Subcutaneous adipose tissue (tissue), 4 donors: ENCODE data around the gene CAB39. TPM values are rescaled to one million over a fixed set of nuclear protein-coding genes. Genes with fewer than 3 reads are reported as not detected.

Experiments used
- total RNA-seq, 4 donors: library from RNA; depleted of rRNA; stranded (reverse); fragments of >200 nt; gene quantifications; one replicate each; pipeline ENCODE4 v1.1.0, GENCODE V29; 2016
- TF ChIP-seq, protein P1 (sequence below): fragments of 450-650 bp; IDR thresholded peaks from one replicate; pipeline ENCODE4 v1.5.1; 2016; ENCODE audit warnings: low read depth, mild to moderate bottlenecking, control low read depth, antibody characterized with exemption, moderate library complexity

Gene CAB39
- total RNA-seq, 4 donors from 2014 or later: 93.8 to 142 (median 107) TPM

DNA sequence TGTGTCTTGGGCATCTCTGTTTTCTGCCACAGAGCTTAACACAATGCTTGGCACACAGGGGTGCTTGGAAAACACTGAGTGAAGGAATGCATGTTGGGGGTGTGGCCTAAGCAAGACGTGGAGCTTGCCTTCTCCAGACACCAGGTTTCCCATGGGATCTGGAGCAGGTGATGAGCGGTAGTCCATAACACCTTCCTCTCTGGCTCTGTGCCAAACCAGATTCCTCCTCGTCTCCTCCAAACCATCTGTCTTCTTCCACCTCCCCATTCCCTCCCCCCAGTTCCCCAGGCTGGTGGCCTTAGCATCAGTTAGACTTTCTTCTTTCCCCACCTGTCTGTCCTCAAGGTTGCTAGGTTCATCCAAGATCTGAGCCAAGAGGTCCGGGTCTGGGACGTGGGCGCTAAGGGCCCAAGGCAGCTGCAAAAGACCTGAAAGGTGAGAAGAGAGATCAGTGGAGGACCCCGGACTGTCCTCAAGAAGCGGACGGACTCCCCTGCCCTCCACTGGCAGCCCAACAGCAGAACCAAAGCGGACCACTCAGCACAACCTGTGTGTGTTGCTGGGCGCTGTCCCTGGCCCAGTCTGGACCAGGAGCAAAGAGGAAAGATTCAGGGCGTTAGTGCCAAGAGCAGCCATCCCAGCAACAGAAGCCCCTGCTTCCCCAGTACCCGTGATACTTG, 150.9 kb downstream of the CAB39 start:
- TF ChIP-seq, protein P1, sequence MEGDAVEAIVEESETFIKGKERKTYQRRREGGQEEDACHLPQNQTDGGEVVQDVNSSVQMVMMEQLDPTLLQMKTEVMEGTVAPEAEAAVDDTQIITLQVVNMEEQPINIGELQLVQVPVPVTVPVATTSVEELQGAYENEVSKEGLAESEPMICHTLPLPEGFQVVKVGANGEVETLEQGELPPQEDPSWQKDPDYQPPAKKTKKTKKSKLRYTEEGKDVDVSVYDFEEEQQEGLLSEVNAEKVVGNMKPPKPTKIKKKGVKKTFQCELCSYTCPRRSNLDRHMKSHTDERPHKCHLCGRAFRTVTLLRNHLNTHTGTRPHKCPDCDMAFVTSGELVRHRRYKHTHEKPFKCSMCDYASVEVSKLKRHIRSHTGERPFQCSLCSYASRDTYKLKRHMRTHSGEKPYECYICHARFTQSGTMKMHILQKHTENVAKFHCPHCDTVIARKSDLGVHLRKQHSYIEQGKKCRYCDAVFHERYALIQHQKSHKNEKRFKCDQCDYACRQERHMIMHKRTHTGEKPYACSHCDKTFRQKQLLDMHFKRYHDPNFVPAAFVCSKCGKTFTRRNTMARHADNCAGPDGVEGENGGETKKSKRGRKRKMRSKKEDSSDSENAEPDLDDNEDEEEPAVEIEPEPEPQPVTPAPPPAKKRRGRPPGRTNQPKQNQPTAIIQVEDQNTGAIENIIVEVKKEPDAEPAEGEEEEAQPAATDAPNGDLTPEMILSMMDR: no peak

DNA sequence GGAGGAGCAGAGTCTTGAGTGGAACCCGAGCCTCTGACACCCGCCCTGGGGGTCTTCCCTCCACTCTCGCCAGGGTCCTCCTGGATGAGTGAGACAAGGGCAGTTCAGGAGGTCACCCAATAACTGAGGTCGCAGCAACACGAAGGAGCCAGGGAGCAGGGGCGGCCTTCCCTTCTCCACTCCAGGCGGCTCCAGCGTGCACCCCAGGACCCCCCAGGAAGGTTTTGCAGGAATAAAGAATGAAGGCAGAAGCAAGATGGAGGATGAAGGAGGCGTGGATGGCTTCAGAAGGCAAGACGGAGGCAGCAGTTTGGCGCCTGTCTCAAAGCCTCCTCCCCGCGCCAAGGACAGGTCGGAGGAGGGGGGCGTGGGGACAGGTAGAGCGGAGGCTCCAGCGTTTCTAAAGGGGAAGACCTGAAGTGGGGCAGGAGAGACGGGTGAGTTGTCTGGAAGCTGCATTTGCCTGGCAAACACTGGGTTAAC, 151.5 kb downstream of the CAB39 start:
- TF ChIP-seq, protein P1: no peak

DNA sequence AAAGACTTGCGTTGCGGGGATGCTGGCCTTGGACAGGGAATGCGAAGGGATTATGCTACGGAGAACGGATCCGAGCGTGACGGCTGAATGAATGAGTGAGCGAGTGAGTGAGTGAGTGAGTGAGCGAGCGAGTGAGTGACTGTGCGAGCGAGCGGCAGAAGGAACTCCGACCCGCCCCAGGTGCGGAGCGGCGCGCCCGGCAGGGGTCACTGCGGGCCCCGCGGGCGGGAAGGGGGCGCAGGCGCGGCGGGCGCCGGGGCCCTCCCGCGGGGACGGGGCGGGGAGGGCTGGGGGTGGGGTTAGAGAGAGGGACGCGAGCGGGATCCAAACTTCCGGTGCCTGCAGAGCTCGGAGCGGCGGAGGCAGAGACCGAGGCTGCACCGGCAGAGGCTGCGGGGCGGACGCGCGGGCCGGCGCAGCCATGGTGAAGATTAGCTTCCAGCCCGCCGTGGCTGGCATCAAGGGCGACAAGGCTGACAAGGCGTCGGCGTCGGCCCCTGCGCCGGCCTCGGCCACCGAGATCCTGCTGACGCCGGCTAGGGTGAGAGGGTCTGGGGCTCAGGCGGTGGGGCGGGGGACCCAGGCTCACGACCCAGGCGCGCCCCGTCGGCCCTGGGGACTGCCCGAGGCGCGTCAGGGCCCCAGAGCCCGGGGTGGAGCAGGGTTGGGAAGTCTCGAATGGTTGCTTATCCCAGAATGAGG, 152.1 kb downstream of the CAB39 start, which contains the start of gene ITM2C:
ITM2C (plus strand) TSS at position 338 of the 702 bp plus-strand sequence; CDS start at position 422, 84 bp downstream.
- TF ChIP-seq, protein P1: no peak

DNA sequence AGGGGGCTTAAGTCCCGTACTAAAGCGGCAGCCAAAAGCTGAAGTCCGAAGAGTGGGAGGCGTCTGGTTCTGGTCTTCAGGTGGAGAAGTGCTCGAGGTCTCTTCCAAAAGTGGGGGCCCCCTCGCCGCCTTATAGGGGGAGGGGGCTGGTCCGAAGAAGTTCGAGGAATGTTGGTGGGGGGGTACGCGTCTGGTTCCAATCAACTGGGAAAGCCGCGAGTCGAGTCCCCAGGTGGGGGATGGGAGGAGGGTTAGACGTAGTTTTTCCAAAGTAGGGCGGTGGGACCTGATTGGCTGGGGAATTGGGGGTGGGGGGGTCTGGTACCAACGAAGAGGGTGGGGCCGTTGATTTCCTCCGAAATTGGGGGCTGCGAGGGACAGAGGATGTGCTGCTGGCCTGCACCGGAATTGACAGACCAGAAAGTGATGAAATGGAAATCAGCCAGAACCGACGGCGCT, 152.7 kb downstream of the CAB39 start:
- TF ChIP-seq, protein P1: no peak

DNA sequence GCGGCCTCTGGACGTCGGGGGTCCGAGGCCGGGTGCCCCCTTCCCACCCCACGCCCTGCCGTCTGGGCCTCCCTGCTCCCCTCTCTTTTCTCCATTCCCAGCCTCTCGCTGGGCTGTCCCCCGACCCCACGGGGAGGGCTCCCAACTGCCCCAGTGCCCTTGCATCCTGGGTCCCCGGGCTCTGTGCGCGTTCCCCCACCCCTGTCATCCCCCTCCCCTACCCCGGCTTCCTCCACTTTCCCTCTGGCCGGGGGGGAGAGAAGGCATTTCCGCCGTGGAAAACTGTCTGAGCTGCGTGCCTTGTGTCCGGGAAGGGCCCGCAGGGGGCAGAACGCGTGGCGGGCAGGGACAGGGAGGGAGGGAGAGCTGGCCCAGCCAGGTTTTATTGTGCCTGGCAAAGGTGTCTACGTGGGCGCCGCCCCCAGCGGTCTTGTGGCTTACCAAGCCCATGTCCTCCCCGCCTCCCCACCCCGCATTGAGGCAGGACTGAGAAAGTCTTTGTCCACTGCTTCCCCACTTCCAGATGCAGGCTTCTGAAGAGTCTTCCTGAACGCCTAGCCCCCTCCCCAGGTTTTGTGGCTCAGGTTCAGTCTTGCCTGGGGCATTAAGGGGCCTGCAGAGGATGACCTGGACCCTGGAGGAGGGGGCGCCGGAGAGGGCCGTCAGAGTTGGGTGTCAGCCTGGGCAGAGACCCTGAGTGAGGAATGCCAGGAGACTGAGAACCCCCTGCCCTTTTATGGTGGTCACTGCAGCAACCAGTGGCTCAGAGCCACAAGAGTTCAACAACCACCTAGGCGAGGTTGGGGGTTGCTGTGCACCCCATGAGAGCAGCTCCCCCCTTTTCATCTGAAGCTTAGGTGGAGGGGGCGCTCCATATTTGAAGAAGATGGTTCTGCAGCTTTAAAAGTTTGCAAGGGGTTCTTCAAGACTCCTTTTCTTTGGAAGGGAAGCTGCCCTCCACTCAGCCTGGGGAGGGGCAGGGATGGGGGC, 153.4 kb downstream of the CAB39 start:
- TF ChIP-seq, protein P1: no peak

DNA sequence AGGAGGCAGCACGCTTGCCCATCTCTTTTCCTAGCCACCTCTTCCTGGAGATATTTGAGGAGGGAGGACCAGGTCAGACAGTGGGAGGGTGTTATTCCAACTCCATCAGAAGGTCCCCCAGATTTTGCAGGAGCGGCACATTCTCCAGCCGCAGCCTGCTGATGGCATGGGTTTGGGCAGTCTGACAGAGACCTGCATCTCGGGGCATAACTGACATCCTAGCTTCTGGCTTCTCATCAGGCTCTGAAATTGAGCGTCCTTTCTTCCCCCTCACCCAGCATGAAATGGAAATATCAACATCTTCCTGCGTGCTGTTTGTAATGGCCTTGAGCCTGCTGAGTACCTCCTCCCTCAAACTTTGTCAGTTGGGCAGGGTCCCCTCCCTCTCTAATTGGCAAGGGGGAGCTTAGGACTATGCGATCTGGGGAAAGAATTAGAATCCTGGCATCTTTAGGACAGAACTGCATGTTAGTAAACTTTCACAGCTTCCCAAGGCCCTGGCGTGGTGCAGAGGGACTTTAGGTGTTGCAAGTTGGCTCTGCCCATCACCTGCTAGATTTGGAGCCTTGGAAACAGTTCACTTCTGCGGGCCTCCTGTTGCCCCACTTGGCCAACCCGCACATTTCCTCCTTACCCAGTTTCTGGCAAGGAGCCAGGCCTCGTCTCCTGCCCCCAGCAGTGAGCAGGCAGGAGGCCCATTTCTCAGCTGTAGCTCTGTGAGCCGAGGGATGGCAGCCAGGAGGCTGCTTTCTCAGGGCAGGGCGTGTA, 154.3 kb downstream of the CAB39 start:
- TF ChIP-seq, protein P1: no peak
